Uterus (tissue), 2 donors: ENCODE data around the gene SYT14.

ENCODE experiments used
- POLR2A ChIP-seq, 2 donors: fragments of 450-650 bp; IDR thresholded peaks; one replicate each; pipeline ENCODE4 v1.6.1; 2016; ENCODE audit warnings: antibody characterized with exemption in 2 of 2, mild to moderate bottlenecking in 1 of 2, moderate library complexity in 1 of 2
- TF ChIP-seq, protein P1 (sequence below), 4 experiments: fragments of 200-600 bp in 2 of 4; fragments of 450-650 bp in 2 of 4; sonication (generic) in 2 of 4; IDR thresholded peaks; one replicate each; pipeline ENCODE4 v1.5.1; 2016 to 2019; ENCODE audit warnings: antibody characterized with exemption in 4 of 4, mild to moderate bottlenecking in 2 of 4, moderate library complexity in 1 of 4

DNA sequence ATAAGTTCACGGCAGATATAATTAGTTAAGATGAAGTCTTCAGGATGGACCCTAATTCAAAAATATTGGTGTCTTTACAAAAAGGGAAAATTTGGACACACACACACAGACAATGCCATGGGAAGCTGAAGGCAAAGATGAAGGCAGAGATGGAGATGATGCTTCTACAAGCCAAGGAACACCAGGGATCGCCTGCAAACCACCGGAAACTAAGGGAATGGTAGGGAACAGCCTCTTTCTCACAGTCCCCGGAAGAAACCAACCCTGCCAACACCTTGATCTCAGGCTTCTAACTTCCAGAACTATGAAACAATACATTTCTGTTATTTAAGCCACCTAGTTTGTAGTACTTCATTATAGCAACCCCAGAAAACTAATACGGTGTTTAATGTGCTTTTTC, 279.5 kb downstream of the SYT14 start:
- TF ChIP-seq, protein P1, sequence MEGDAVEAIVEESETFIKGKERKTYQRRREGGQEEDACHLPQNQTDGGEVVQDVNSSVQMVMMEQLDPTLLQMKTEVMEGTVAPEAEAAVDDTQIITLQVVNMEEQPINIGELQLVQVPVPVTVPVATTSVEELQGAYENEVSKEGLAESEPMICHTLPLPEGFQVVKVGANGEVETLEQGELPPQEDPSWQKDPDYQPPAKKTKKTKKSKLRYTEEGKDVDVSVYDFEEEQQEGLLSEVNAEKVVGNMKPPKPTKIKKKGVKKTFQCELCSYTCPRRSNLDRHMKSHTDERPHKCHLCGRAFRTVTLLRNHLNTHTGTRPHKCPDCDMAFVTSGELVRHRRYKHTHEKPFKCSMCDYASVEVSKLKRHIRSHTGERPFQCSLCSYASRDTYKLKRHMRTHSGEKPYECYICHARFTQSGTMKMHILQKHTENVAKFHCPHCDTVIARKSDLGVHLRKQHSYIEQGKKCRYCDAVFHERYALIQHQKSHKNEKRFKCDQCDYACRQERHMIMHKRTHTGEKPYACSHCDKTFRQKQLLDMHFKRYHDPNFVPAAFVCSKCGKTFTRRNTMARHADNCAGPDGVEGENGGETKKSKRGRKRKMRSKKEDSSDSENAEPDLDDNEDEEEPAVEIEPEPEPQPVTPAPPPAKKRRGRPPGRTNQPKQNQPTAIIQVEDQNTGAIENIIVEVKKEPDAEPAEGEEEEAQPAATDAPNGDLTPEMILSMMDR (IDR thresholded peaks at IDR 0.05) = no peak
- TF ChIP-seq POLR2A (IDR thresholded peaks at IDR 0.05) = no peak
